ENCODE measurements around the gene NR6A1.

Gene NR6A1

DNA sequence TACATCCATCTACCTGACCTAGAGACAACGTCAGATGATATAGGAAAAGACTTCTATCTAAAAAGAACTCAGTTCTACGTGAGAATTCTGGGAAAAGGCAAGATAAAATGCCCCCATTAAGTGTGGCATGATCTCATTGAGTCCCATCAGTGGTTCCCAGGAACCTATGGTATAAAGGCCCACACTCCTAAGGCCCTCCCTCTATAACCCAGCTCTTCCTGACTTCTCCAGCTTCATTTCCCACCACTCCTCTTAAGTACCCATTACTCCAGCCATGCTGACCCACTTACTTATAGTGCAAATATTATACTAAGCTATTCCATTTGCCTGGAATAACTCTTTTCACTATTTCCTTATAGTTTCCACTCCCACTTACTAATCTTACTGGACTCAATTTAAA lies 168.5 kb downstream of the NR6A1 start:
- TF ChIP-seq POLR2AphosphoS5 (IDR thresholded peaks at IDR 0.05; ENCODE audit: low read depth), result no peak
- no peak for TF ChIP-seq REST (IDR thresholded peaks at IDR 0.05; ENCODE audit: insufficient replicate concordance, low read depth)
- no peak for TF ChIP-seq CTCF (IDR thresholded peaks at IDR 0.05; ENCODE audit: insufficient read depth, low read length)
- no peak for TF ChIP-seq SPI1 (IDR thresholded peaks at IDR 0.05; ENCODE audit: borderline replicate concordance, low read depth)
- TF ChIP-seq GABPA (IDR thresholded peaks at IDR 0.05; ENCODE audit: low read depth), result no peak
- H3K27ac ChIP-seq (replicated peaks), result no peak overlapping the region
- no peak overlapping the region for H3K4me3 ChIP-seq (replicated peaks; ENCODE audit: insufficient read depth, low read length)
- DNase-seq (ENCODE audit: low read depth in 1 of 2, low spot score in 1 of 2), result no peak
- H3K27me3 ChIP-seq (ENCODE audit: insufficient read depth, poor library complexity, severe bottlenecking), result no peaks in the 10 kb centered on the region

GRCh38 chr9:124602204-124602603 lies 168.9 kb downstream of the NR6A1 start:
- Histone ChIP-seq H3K27ac (replicated peaks) (no peak overlapping the region), H3K4me3 (replicated peaks; ENCODE audit: insufficient read depth, low read length) (no peak overlapping the region), H3K27me3 (ENCODE audit: insufficient read depth, poor library complexity, severe bottlenecking) (no peaks in the 10 kb centered on the region)
- DNase-seq (ENCODE audit: low read depth in 1 of 2, low spot score in 1 of 2), result no peak
- TF ChIP-seq CTCF (IDR thresholded peaks at IDR 0.05; ENCODE audit: insufficient read depth, low read length) (no peak), REST (IDR thresholded peaks at IDR 0.05; ENCODE audit: insufficient replicate concordance, low read depth) (no peak), SPI1 (IDR thresholded peaks at IDR 0.05; ENCODE audit: borderline replicate concordance, low read depth) (no peak), POLR2AphosphoS5 (IDR thresholded peaks at IDR 0.05; ENCODE audit: low read depth) (no peak), GABPA (IDR thresholded peaks at IDR 0.05; ENCODE audit: low read depth) (no peak)

DNA sequence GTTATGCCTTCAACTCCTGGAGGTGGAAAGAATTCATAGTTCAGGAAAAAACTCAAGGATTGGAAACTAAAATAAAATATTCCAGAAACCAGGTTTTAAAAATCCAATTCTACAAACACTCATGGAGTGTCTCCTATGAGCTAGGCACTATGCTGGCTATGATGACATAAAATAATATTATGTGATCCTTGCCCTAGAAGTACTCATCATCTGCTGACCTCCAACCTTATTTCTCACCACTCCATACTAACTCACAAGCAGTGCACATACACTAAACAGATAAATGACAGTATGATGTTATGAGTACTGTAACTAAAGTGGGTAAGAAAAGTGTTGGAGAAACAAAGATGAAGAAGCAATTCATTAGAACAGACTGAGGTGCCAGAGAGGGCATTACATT lies 170.7 kb downstream of the NR6A1 start:
- no peak overlapping the region for H3K27ac ChIP-seq (replicated peaks)

More for the DNA sequence above, 170.7 kb downstream of the NR6A1 start:
- Histone ChIP-seq H3K4me3 (replicated peaks; ENCODE audit: insufficient read depth, low read length) (no peak overlapping the region), H3K27me3 (ENCODE audit: insufficient read depth, poor library complexity, severe bottlenecking) (no peaks in the 10 kb centered on the region)
- DNase-seq (ENCODE audit: low read depth in 1 of 2, low spot score in 1 of 2), result no peak
- TF ChIP-seq CTCF (IDR thresholded peaks at IDR 0.05; ENCODE audit: insufficient read depth, low read length), result no peak
- no peak for TF ChIP-seq SPI1 (IDR thresholded peaks at IDR 0.05; ENCODE audit: borderline replicate concordance, low read depth)
- no peak for TF ChIP-seq GABPA (IDR thresholded peaks at IDR 0.05; ENCODE audit: low read depth)
- no peak for TF ChIP-seq REST (IDR thresholded peaks at IDR 0.05; ENCODE audit: insufficient replicate concordance, low read depth)
- TF ChIP-seq POLR2AphosphoS5 (IDR thresholded peaks at IDR 0.05; ENCODE audit: low read depth), result no peak

Data from HL-60 (cell line).